ENCODE results near the gene ZBTB21.

DNA sequence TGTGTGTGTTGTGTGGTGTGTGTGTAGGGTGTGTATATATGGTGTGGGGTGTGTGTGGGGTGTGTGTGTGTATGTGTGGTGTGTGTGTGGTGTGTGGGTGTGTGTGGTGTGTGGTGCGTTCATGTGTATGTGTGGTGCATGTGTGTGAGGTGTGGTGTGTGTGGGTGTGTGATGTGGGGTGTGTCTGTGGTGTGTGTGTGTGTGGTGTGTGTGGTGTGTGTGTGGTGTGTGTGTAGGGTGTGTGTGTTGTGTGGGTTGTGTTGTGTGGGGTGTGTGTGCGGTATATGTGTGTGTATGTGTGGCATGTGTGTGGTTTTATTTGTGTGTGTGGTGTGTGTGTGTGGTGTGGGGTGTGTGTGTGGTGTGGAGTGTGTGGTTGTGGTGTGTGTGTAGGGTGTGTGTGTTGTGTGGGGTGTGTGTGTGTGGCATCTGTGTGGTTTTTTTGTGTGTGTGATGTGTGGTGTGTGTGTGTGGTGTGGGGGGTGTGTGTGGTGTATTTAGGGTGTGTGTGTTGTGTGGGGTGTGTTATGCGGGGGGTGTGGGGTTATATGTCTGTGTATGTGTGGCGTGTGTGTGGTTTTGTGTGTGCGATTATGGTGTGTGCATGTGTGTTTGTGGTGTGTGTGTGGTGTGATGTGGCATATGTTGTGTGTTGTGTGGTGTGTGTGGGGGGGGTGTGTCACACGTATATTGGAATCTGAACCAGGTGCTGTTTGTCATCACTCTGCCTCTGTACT lies 17.1 kb upstream of the ZBTB21 start:
- no peak for TF ChIP-seq POLR2A (IDR thresholded peaks at IDR 0.05)
- TF ChIP-seq, protein P1, sequence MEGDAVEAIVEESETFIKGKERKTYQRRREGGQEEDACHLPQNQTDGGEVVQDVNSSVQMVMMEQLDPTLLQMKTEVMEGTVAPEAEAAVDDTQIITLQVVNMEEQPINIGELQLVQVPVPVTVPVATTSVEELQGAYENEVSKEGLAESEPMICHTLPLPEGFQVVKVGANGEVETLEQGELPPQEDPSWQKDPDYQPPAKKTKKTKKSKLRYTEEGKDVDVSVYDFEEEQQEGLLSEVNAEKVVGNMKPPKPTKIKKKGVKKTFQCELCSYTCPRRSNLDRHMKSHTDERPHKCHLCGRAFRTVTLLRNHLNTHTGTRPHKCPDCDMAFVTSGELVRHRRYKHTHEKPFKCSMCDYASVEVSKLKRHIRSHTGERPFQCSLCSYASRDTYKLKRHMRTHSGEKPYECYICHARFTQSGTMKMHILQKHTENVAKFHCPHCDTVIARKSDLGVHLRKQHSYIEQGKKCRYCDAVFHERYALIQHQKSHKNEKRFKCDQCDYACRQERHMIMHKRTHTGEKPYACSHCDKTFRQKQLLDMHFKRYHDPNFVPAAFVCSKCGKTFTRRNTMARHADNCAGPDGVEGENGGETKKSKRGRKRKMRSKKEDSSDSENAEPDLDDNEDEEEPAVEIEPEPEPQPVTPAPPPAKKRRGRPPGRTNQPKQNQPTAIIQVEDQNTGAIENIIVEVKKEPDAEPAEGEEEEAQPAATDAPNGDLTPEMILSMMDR (IDR thresholded peaks at IDR 0.05), result no peak

Data from upper lobe of left lung (tissue), 4 donors.